AG09319 (cell line): Measurements from ENCODE around the gene BCAS3.

Source experiments
- DNase-seq: peaks from one replicate; pipeline ENCODE4 v3.0.0-alpha.2; 2010; ENCODE audit warnings: low read depth; ENCODE audit errors: extremely low read depth
- TF ChIP-seq, protein P1 (sequence below): IDR thresholded peaks from 2 replicates; pipeline ENCODE4 v1.5.1; 2011; ENCODE audit warnings: low read depth, mild to moderate bottlenecking, inconsistent platforms, low read length, moderate library complexity

The BCAS3 gene

GRCh38 chr17:61253937-61254574 lies 576.4 kb downstream of the BCAS3 start:
- TF ChIP-seq, protein P1, sequence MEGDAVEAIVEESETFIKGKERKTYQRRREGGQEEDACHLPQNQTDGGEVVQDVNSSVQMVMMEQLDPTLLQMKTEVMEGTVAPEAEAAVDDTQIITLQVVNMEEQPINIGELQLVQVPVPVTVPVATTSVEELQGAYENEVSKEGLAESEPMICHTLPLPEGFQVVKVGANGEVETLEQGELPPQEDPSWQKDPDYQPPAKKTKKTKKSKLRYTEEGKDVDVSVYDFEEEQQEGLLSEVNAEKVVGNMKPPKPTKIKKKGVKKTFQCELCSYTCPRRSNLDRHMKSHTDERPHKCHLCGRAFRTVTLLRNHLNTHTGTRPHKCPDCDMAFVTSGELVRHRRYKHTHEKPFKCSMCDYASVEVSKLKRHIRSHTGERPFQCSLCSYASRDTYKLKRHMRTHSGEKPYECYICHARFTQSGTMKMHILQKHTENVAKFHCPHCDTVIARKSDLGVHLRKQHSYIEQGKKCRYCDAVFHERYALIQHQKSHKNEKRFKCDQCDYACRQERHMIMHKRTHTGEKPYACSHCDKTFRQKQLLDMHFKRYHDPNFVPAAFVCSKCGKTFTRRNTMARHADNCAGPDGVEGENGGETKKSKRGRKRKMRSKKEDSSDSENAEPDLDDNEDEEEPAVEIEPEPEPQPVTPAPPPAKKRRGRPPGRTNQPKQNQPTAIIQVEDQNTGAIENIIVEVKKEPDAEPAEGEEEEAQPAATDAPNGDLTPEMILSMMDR = no peak

DNA sequence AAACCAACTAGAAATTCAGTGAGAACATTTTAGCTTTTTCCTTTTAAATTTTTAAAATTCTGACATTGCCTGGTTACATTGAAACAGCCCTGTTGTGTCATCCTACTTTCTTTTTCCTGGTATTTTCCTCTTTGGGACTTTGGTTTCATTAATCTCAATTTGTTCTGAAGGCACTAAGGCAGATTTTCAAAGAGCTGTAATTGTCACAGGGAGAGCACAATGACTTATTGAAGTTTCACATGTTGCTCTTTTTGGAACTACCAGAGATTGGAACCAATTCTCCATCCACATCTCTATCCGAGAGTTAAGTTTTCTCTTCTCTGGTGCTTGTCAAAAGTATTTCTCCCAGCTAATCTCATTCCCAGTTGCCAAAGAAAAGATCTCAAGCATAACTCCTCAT lies 577.3 kb downstream of the BCAS3 start:
- no peak for DNase-seq
- TF ChIP-seq, protein P1 = no peak

More at GRCh38 chr17:61253937-61254574, 576.4 kb downstream of the BCAS3 start:
- DNase-seq = no peak

- DNase-seq = no peak
- TF ChIP-seq, protein P1 = no peak
Measured at GRCh38 chr17:61255647-61256046, 578.0 kb downstream of the BCAS3 start.

- TF ChIP-seq, protein P1 = no peak
- no peak for DNase-seq
Measured at GRCh38 chr17:61259360-61259759, 581.7 kb downstream of the BCAS3 start.

GRCh38 chr17:61260071-61260797 lies 582.6 kb downstream of the BCAS3 start:
- TF ChIP-seq, protein P1 = no peak
- DNase-seq = no peak

DNA sequence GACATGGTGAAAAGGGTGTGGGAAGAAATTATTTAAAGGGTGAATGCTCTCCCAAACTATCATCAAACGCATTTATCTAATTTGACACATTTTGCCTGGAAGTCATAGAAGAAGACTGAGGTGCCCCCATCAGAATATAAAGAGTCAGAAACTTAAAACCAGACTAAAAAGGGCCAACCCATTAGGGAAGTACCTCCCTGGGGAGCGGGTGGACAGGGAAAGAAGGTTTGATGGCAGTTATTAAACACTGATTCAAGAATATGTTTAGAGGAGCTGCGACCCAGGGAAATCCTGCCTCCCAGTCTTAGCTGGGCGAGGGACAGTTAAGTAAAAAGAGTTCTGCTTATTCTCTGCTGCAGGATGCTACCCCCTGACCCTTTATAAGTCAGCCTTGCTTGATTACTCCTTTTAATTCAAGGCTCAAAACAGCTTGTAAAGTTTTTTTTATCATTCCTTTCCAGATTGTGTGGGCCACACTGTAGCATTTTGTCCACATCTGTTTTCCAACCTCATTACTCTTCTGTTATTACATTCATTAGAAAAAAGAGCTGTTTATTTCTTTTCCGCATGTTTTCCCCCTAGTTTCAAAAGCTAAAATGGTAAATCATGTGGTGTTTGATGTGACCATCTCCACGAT lies 583.5 kb downstream of the BCAS3 start:
- no peak for DNase-seq

DNA sequence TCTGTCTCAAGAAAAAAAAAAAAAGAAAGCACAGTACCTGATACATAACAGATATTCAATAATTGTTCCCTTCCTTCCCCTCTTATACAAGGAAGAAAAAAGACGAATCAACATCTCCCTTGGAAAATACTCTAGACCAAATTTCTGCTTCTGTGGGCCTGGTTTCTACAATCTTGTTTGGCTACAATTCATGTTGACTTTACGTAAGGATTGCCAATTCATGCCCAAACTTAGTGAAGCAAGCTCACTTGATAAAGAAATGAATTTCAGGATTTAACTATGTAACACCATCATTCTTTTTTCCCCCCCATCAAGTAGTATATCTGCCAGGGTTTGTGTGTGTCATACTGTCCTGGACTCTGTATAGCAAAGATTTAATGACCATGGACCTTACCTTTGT lies 587.7 kb downstream of the BCAS3 start:
- no peak for DNase-seq
- TF ChIP-seq, protein P1 = no peak

More for the DNA sequence above, 583.5 kb downstream of the BCAS3 start:
- TF ChIP-seq, protein P1 = no peak
